Panc1 (cell line): ENCODE measurements around the gene OR5K4. TPM values are rescaled to one million over a fixed set of nuclear protein-coding genes. Genes with fewer than 3 reads are reported as not detected.

ENCODE experiments used
- ATAC-seq: fragments of 200-7000 bp; cut with Tn5 transposase; 2 replicates; pipeline ENCODE4 v1.9.1; 2020; ENCODE audit warnings: mild to moderate bottlenecking, moderate library complexity
- BruUV-seq: library from RNA; stranded (reverse); fragments of 400-500 nt; replicated peaks from 2 replicates; lab custom pipeline; 2021; lab: Mats Ljungman, UMichigan
- CTCF ChIA-PET: fragments of 300-600 bp; sonication (Branson Sonifier 250); formaldehyde crosslinking; loops from one replicate; lab custom pipeline; 2022; ENCODE audit warnings: antibody characterized with exemption; lab: Charles Lee
- POLR2A ChIA-PET: fragments of 300-600 bp; sonication (Branson Sonifier 250); formaldehyde crosslinking; loops from one replicate; lab custom pipeline; 2022; ENCODE audit warnings: antibody characterized with exemption; lab: Charles Lee
- DNase-seq: peaks from one replicate; pipeline ENCODE4 v3.0.0-alpha.2; 2010; ENCODE audit warnings: low read depth, low spot score
- H3K27ac ChIP-seq: 2 replicates; pipeline ENCODE4 v1.5.1; 2011; ENCODE audit warnings: mild to moderate bottlenecking, low read length, inconsistent platforms
- H3K27me3 ChIP-seq: fragments of 200-500 bp; sonication (Bioruptor generic); 2 replicates; pipeline ENCODE4 v1.6.0; 2014; ENCODE audit warnings: low read length, inconsistent platforms; ENCODE audit not compliant: control insufficient read depth, insufficient read depth
- H3K36me3 ChIP-seq: fragments of 200-500 bp; sonication (Bioruptor generic); 2 replicates; pipeline ENCODE4 v1.5.1; 2014; ENCODE audit warnings: inconsistent platforms, mild to moderate bottlenecking, low read length, moderate library complexity; ENCODE audit not compliant: control insufficient read depth, insufficient read depth
- H3K4me1 ChIP-seq: 2 replicates; pipeline ENCODE4 v1.5.1; 2011; ENCODE audit warnings: inconsistent platforms, mild to moderate bottlenecking, low read length, moderate library complexity; ENCODE audit not compliant: control insufficient read depth, insufficient read depth
- H3K4me3 ChIP-seq, 2 experiments: 2 replicates each; pipeline ENCODE4 v1.5.1; 2011 to 2012; ENCODE audit warnings: low read depth in 2 of 2, low read length in 2 of 2, mild to moderate bottlenecking in 2 of 2, inconsistent platforms in 1 of 2, moderate library complexity in 1 of 2
- H3K9me3 ChIP-seq: fragments of 200-500 bp; sonication (Bioruptor generic); 2 replicates; pipeline ENCODE4 v1.5.1; 2014; ENCODE audit warnings: low read depth, mild to moderate bottlenecking, inconsistent platforms, low read length, moderate library complexity; ENCODE audit not compliant: control insufficient read depth, insufficient read depth
- CTCF ChIP-seq: fragments of 450-650 bp; IDR thresholded peaks from 2 replicates; pipeline ENCODE4 v1.5.1; 2017; ENCODE audit warnings: mild to moderate bottlenecking
- POLR2AphosphoS5 ChIP-seq: IDR thresholded peaks from 2 replicates; pipeline ENCODE4 v1.6.1; 2012; ENCODE audit warnings: mild to moderate bottlenecking, low read depth, low read length, moderate library complexity
- REST ChIP-seq, 2 experiments: IDR thresholded peaks; 2 replicates each; pipeline ENCODE4 v1.6.1; 2011 to 2012; ENCODE audit warnings: low read depth in 2 of 2, control low read depth in 1 of 2, low read length in 1 of 2, mild to moderate bottlenecking in 1 of 2, moderate library complexity in 1 of 2; ENCODE audit not compliant: insufficient read depth in 1 of 2
- SIN3A ChIP-seq: IDR thresholded peaks from 2 replicates; pipeline ENCODE4 v1.6.1; 2012; ENCODE audit warnings: low read depth, mild to moderate bottlenecking, low read length, moderate library complexity, borderline replicate concordance; ENCODE audit not compliant: insufficient read depth
- TCF7L2 ChIP-seq: IDR thresholded peaks from 2 replicates; pipeline ENCODE4 v1.6.1; 2011; ENCODE audit warnings: mild to moderate bottlenecking, low read depth, low read length, inconsistent platforms
- in situ Hi-C: cut with HindIII; loops from 2 replicates; pipeline ENCODE4 v1.10.0; 2016; ENCODE audit warnings: low sequenced_read_pairs, low pct_unique_long_range_greater_than_20kb
- intact Hi-C: fragments of 100-400 bp; cut with micrococcal nuclease; formaldehyde crosslinking; loops from one replicate; pipeline ENCODE4 v1.10.0; 2022; ENCODE audit not compliant: unreplicated experiment
- total RNA-seq: library from RNA; stranded (reverse); gene quantifications from one replicate; pipeline ENCODE4 v1.2.1, GENCODE V29; 2021; ENCODE audit not compliant: unreplicated experiment

The OR5K4 gene
- total RNA-seq, 1 experiment from 2014 or later: not detected

GRCh38 chr3:98322686-98323085 lies 31.0 kb upstream of the OR5K4 start:
- no peak overlapping the region for H3K4me3 ChIP-seq
- no peak overlapping the region for H3K27ac ChIP-seq
- H3K4me1 ChIP-seq: no peaks in the 10 kb centered on the region
- intact Hi-C loops: loop anchor here (10.0 kb wide), 2 partner anchors 252 to 528 kb away; no protein-coding TSS in a partner anchor
- ChIA-PET POLR2A (no interaction called here), CTCF (no interaction called here)
- no TSS peak for BruUV-seq
- DNase-seq (no peak), ATAC-seq (no peak)
- H3K9me3 ChIP-seq: no peaks in the 10 kb centered on the region
- no peak for TF ChIP-seq POLR2AphosphoS5
- TF ChIP-seq CTCF: no peak
- no peak for TF ChIP-seq REST (IDR thresholded peaks at IDR 0.05; ENCODE audit: insufficient read depth in 1 of 2, low read depth in 2 of 2, low read length in 1 of 2)
- no peak for TF ChIP-seq TCF7L2
- no peak for TF ChIP-seq SIN3A
- H3K36me3 ChIP-seq: no peaks in the 10 kb centered on the region
- in situ Hi-C loops: no loop called here
- 0 out of 2 replicates have a peak, but pooled peaks cover 3% of the 10 kb centered on the region for H3K27me3 ChIP-seq

GRCh38 chr3:98323425-98323824 lies 30.2 kb upstream of the OR5K4 start:
- in situ Hi-C loops (no loop called here), intact Hi-C loops (loop anchor here (10.0 kb wide), 2 partner anchors 251 to 529 kb away; no protein-coding TSS in a partner anchor)
- Histone ChIP-seq H3K36me3 (no peaks in the 10 kb centered on the region), H3K4me3 (no peak overlapping the region), H3K9me3 (no peaks in the 10 kb centered on the region), H3K27me3 (0 out of 2 replicates have a peak, but pooled peaks cover 3% of the 10 kb centered on the region), H3K4me1 (no peaks in the 10 kb centered on the region), H3K27ac (no peak overlapping the region)
- BruUV-seq: no TSS peak
- ChIA-PET POLR2A (no interaction called here), CTCF (no interaction called here)
- TF ChIP-seq POLR2AphosphoS5 (no peak), CTCF (no peak), REST (IDR thresholded peaks at IDR 0.05; ENCODE audit: insufficient read depth in 1 of 2, low read depth in 2 of 2, low read length in 1 of 2) (no peak)
- DNase-seq: no peak
- no peak for ATAC-seq
